Stimulated activated CD8-positive, alpha-beta memory T cell treated with anti-CD3 and anti-CD28 coated beads, Interleukin-12 subunit alpha, Interleukin-12 subunit beta, amount 100 ng/mL, for 1 hour (primary cell): Measurements from ENCODE around the gene SNAPC4.
"Not testable (repeated sequence)": the region's sequence is repeated elsewhere in the genome, so short reads cannot be mapped to it uniquely, and the experiment has no call there.

Experiments
- DNase-seq: peaks from one replicate; pipeline ENCODE4 v3.0.0-alpha.2; 2020; ENCODE audit warnings: low read depth

The SNAPC4 gene

GRCh38 chr9:136353088-136353487 is 46.9 kb downstream of the SNAPC4 start:
- no peak for DNase-seq

- no peak for DNase-seq
These were observed 47.3 kb downstream of the SNAPC4 start for GRCh38 chr9:136352682-136353081.

GRCh38 chr9:136351868-136352267 is 48.1 kb downstream of the SNAPC4 start:
- not testable (repeated sequence) for DNase-seq

GRCh38 chr9:136351252-136351800 is 48.6 kb downstream of the SNAPC4 start:
- DNase-seq, result no peak
